SK-MEL-5 (cell line): ENCODE results near the gene EHMT2. TPM values are rescaled to one million over a fixed set of nuclear protein-coding genes. Genes with fewer than 3 reads are reported as not detected.
A peak's percentile ranks its signal among the peaks of the same experiment; 100 is the strongest.
"Not testable (repeated sequence)": the region's sequence is repeated elsewhere in the genome, so short reads cannot be mapped to it uniquely, and the experiment has no call there.

Source experiments
- DNase-seq: peaks from one replicate; pipeline ENCODE4 v3.0.0-alpha.2; 2016; ENCODE audit warnings: low read depth, low spot score
- in situ Hi-C: cut with HindIII; loops from 2 replicates; pipeline ENCODE4 v1.10.0; 2016; ENCODE audit warnings: low sequenced_read_pairs, high pct_unique_total_duplicates, low pct_unique_long_range_greater_than_20kb
- polyA plus RNA-seq, 2 experiments: library from polyadenylated mRNA; depleted of rRNA; stranded (reverse); fragments of >200 nt; gene quantifications; 2 replicates each; pipeline ENCODE4 v1.2.3, GENCODE V29; 2015
- total RNA-seq: library from RNA; depleted of rRNA; stranded (reverse); fragments of >200 nt; shearing (Covaris generic); gene quantifications from 2 replicates; pipeline ENCODE4 v1.2.3, GENCODE V29; 2014; rRNA removed

EHMT2 gene
- total RNA-seq = 39.4 and 47.7 TPM in 2 replicates
- 54.2 and 56.7 TPM in 2 replicates for polyA plus RNA-seq (2015; cell fraction: cytosol; rRNA removed)
- 77.8 and 82.3 TPM in 2 replicates for polyA plus RNA-seq (2015; cell fraction: nucleus; rRNA removed)

DNA sequence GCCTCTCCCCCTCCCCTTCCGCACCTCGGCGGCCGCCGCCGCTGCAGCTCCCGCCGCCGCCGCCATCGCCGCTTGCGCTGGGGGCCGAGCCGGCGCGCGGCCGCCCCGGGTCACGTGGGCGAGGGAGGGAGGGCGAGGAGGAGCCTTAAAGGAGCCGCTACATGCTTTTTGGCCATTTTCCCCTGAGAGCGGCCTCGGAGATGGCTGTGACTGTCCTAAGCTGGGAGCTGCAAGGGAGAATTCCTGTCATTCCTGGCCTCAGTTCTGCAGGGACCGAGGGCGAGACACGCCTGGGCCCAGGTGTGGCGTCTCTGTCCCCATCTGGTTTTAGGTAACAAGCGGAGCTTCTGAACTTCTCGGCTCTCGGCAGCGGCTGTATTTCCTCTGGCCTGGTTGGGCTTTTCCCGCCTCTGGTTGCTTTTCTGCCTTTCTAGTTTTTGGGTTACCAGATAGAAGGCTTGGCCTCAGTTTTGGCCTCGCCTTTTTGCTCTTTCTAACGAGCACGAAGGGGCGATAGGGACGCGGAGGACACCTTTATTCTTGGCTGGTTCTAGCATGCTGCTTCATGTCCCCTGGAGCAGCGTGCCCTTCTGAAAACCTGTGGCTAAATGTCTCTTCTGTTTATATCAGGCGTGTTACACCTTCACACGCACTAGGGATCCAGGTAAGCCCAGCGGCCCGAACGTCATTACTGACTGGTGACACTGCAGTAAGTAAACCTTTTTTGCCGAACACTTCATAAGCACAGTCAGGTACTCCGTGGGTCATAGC lies at the start of gene EHMT2:
Gene EHMT2 (minus strand): TSS at position 87 of the 771 bp plus-strand sequence. CDS start 21 bp downstream, at position 66.
- peak; percentile 84 for DNase-seq
- in situ Hi-C loops = no loop called here

DNA sequence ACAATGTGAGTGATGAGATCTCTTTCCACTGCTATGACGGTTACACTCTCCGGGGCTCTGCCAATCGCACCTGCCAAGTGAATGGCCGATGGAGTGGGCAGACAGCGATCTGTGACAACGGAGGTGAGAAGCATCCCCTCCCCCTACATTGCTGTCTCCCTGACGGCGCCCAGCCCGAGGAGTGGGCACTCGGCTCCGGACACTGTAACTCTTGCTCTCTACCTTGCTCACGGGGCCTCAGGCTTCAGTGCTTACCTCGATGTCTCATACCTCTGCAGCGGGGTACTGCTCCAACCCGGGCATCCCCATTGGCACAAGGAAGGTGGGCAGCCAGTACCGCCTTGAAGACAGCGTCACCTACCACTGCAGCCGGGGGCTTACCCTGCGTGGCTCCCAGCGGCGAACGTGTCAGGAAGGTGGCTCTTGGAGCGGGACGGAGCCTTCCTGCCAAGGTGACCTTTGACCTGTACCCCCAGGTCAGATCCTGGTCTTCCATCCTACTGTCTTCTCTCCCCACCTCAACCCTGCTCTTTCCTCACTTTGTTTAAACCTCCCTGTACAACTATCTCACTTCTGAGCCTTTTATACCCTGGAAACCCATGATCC lies 49.7 kb upstream of the EHMT2 start:
- DNase-seq = no peak
- in situ Hi-C loops = no loop called here

DNA sequence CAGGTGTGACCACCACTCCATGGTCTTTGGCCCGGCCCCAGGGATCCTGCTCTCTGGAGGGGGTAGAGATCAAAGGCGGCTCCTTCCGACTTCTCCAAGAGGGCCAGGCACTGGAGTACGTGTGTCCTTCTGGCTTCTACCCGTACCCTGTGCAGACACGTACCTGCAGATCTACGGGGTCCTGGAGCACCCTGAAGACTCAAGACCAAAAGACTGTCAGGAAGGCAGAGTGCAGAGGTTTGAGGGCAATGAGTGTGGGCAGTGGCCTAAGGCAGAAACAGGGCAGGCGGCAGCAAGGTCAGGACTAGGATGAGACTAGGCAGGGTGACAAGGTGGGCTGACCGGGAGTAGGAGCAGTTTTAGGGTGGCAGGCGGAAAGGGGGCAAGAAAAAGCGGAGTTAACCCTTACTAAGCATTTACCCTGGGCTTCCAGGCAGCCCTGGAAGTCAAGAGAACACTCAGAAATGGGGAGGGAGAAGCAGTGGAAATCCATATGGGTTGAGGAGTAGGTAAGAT lies 48.9 kb upstream of the EHMT2 start:
- in situ Hi-C loops = no loop called here
- DNase-seq = no peak

DNA sequence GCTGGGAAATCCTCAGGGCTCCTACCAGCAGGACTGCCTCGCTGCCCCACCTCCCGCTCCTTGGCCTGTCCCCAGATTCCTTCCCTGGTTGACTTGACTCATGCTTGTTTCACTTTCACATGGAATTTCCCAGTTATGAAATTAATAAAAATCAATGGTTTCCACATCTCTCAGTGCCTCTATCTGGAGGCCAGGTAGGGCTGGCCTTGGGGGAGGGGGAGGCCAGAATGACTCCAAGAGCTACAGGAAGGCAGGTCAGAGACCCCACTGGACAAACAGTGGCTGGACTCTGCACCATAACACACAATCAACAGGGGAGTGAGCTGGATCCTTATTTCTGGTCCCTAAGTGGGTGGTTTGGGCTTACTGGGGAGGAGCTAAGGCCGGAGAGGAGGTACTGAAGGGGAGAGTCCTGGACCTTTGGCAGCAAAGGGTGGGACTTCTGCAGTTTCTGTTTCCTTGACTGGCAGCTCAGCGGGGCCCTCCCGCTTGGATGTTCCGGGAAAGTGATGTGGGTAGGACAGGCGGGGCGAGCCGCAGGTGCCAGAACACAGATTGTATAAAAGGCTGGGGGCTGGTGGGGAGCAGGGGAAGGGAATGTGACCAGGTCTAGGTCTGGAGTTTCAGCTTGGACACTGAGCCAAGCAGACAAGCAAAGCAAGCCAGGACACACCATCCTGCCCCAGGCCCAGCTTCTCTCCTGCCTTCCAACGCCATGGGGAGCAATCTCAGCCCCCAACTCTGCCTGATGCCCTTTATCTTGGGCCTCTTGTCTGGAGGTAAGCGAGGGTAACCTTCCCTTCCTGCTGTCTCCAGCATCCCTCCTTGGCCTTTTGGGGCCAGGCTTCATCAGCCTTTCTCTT lies 48.2 kb upstream of the EHMT2 start, which contains the start of gene CFB:
Gene CFB (plus strand): TSS at position 589 of the 863 bp plus-strand sequence. CDS start 127 bp downstream, at position 716.
- DNase-seq = no peak
- in situ Hi-C loops = no loop called here

DNA sequence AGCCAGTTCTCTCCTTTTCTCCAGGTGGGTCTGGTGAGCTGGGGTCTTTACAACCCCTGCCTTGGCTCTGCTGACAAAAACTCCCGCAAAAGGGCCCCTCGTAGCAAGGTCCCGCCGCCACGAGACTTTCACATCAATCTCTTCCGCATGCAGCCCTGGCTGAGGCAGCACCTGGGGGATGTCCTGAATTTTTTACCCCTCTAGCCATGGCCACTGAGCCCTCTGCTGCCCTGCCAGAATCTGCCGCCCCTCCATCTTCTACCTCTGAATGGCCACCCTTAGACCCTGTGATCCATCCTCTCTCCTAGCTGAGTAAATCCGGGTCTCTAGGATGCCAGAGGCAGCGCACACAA lies 47.6 kb upstream of the EHMT2 start:
- no peak for DNase-seq
- in situ Hi-C loops = no loop called here

DNA sequence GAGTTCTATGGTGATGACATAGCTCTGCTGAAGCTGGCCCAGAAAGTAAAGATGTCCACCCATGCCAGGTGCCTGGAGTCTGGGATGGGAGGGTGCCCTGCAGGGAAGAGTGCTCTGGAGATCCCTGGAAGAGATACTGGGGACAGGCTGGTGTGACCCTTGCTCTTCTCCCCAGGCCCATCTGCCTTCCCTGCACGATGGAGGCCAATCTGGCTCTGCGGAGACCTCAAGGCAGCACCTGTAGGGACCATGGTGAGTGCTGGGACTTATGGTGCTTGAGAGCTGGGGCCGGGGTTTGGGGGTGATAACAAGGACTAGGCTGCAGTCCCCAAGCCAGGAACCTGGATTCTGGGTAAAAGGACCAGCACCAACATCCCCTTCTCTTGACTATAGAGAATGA lies 46.2 kb upstream of the EHMT2 start:
- in situ Hi-C loops = no loop called here
- no peak for DNase-seq

DNA sequence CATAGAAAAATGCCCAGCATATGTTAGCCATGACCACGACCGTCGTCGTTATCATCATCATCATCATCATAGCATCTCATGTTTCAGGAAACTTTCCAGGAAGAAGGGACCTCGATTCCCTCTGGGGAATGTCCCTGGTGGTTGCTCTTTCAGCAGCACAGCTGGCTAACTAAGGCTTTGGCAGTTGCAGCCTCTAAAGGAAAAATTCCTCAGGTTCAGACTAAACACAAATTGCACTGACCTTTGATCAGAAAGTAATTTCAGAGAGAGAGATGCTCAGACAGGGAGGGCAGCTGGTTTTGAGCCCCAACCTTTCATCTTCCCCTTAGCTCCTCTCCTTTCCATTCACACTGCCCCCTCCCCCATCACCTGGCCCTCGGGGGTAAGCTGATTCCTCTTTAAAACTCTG lies 42.8 kb upstream of the EHMT2 start:
- DNase-seq = no peak
- in situ Hi-C loops = no loop called here

DNA sequence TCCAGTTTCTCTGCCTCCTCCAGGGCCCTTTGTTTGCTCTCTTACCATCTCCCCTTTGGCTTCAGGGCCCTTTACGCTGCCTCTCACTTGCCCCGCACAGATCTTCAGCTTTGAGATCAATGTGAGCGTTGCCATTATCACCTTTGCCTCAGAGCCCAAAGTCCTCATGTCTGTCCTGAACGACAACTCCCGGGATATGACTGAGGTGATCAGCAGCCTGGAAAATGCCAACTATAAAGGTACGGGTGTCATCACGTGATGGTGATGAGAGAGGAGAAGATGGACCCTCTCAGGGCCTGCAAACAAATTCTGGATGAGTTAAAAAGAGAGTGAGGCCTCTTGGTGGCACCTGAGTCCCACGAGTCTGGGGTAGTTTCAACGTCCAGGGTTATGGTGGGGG lies 38.3 kb upstream of the EHMT2 start:
- no peak for DNase-seq
- in situ Hi-C loops = no loop called here

DNA sequence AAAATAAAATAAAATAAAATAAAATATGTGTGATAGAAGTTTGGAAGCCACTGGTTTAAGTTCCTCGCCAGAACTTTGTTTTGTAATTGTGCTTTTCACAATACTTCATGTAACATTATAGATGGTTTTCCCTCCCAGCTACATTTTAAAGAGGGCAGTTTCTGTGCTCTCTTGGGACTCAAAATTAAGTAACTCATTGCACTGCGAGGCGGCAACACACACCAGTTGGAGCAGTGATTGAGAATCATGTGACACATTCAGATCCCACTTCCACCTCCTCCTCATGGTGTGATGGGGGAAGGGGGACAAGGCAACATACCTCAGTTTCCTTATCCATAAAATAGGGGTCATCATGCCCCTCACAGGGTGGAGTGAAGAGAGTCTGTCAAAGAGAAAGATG lies 37.5 kb upstream of the EHMT2 start:
- in situ Hi-C loops = no loop called here
- no peak for DNase-seq

DNA sequence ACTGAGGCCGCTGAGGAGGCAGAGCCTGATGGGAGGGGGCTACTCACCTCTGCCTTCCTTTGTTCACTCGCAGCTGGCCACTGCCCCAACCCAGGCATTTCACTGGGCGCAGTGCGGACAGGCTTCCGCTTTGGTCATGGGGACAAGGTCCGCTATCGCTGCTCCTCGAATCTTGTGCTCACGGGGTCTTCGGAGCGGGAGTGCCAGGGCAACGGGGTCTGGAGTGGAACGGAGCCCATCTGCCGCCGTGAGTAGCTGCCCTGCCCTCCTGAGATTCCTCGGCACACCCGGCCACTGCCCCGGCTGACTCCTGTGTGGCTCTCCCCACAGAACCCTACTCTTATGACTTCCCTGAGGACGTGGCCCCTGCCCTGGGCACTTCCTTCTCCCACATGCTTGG lies 36.0 kb upstream of the EHMT2 start:
- in situ Hi-C loops = no loop called here
- no peak for DNase-seq

DNA sequence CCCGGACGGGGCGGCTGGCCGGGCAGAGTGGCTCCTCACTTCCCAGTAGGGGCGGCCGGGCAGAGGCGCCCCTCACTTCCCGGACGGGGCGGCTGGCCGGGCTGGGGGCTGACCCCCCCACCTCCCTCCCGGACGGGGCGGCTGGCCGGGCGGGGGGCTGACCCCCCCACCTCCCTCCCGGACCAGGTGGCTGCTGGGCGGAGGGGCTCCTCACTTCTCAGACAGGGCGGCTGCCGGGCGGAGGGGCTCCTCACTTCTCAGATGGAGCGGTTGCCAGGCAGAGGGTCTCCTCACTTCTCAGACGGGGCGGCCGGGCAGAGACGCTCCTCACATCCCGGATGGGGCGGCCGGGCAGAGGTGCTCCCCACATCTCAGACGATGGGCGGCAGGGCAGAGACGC lies 34.6 kb upstream of the EHMT2 start:
- DNase-seq, in situ Hi-C loops: not testable (repeated sequence)

DNA sequence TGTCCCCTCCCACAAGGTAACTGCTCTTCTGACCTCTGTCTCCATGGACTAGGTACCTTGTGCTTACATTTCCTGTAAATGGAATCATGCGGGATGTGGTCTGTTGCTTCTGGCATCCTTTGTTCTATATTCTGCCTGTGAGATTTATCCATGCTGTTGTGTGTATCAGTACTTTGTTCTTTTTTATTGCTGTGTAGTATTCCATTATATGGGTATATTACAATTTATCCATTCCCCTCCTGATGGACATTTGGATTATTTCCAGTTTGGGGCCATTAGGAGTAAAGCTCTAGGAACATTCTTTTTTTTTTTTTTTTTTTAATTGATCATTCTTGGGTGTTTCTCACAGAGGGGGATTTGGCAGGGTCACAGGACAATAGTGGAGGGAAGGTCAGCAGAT lies 33.5 kb upstream of the EHMT2 start:
- no peak for DNase-seq
- in situ Hi-C loops = no loop called here

DNA sequence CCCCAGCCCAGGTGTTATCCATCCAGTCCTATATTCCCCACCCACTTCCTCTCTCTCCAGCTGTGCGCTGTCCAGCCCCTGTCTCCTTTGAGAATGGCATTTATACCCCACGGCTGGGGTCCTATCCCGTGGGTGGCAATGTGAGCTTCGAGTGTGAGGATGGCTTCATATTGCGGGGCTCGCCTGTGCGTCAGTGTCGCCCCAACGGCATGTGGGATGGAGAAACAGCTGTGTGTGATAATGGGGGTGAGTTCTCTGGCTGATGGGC lies 31.1 kb upstream of the EHMT2 start:
- DNase-seq = no peak
- in situ Hi-C loops = no loop called here

DNA sequence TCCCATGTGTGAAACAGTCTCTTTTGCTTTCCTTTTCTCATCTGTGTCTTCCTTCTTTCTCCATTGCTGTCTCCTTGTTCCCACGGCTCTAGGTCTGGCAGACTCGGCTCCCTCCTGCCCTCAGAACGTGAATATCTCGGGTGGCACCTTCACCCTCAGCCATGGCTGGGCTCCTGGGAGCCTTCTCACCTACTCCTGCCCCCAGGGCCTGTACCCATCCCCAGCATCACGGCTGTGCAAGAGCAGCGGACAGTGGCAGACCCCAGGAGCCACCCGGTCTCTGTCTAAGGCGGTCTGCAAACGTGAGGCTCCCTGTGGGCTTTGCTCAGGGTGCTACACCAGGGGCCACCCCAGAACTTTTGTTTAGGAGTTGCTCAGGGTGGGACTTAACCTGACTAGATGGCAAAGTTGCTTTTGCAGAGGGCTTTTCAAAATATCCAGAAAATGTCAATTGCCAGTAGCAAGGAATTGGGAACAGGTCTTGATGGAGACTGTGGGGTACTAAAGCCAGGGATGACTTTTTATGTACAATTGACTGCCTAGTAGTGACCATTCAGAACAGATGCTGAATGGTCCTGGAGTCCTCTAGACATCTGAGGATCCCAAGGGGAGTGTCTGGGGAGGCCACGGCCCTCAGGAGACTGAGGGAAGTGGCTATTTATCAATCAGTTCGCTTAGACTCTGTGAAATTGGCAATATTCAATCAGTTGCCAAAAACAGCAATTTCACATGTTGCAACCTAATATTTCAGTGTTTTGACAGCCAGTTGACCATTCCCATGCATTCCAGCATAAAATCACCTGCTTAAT lies 30.6 kb upstream of the EHMT2 start:
- DNase-seq = no peak
- in situ Hi-C loops = no loop called here

DNA sequence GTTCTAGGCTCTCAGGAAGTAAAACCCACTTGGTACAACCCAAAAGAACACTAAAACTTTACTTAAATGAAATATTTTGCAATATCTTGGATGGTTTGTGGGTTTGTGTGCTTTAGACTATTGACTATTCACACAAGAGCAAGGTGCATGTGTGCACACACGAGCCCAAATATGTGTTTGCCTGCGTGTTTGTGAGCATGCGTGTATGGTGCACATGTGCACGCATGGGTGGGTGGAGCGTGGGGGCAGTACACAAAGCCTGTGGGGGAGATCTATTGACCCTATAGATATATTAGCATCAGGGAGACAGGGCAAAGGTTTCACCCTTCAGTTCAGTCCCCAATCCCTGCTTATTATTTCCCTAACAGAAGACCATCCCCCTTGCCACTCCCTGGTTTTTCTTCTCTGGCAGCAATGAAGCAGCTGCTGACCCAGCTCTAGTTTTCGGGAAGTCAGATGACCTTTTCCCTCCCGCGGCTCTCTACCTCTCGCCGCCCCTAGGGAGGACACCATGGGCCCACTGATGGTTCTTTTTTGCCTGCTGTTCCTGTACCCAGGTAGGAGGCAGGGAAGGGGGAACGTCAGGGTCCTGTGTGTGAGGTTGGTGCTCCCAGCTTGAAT lies 29.9 kb upstream of the EHMT2 start, which contains the start of gene C2:
Gene C2 (plus strand): TSS at position 476 of the 621 bp plus-strand sequence. CDS start 36 bp downstream, at position 512.
- in situ Hi-C loops = no loop called here
- peak; percentile 24 for DNase-seq

DNA sequence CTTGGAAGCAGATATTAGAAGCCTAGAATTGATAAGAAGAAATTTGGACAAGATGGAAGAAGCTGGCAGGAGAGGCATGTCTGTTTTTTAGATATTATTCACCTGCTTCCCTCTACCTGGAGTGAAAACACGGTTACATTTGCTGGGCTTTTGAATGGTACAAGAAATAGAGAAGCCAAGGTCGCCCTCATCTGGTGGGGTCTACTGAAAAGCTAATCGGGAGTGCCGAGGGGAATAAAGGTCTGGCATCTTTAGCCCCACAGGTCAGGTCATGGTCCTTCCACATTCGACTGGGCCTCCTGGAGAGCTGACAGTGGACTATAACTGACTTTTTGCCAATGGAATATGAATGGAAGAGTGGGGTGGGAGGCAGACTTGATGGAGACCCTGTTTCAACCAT lies 25.4 kb upstream of the EHMT2 start:
- in situ Hi-C loops = no loop called here
- DNase-seq = peak; percentile 39

DNA sequence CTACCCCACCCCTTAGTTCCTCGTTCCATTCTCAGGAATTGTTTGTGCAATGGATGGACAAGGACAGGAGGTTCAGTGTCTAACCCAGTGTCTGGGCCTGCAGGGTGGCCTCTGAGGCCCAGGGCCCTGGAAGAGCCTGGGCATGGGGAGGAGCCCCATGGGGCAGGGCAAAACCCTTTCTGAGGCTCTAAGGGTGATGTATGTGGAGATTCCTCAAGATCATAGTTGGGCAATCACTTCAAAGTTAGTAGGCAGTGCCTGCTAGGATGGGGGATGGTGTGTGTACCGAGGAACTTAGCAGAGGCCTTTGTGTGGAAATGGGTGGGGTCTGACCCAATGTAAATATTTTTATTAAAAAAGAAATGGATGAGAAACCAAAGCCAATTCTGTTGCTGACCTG lies 23.3 kb upstream of the EHMT2 start:
- DNase-seq = no peak
- in situ Hi-C loops = no loop called here
